ENCODE data around the gene RWDD3. TPM values are rescaled to one million over a fixed set of nuclear protein-coding genes. Genes with fewer than 3 reads are reported as not detected.

Gene RWDD3
- total and polyA plus RNA-seq, 2 of the 13 experiments (the other 11 are each of a cell fraction or from before 2014, with no cell fraction given): 18.3 to 21.2 TPM

DNA sequence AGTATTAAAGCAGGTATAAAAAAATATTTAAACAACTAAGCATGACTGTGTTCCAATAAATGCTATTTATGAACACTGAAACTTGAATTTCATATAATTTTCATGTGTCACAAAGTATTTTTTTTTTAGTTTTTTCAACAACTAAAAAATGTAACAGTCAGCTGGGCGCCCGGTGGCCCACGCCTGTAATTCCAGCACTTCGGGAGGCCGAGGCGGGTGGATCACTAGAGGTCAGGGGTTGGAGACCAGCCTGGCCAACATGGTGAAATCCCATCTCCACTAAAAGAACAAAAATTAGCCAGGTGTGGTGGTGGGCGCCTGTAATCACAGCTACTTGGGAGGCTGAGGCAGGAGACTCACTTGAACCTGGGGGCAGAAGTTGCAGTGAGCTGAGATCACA is 42.4 kb downstream of the RWDD3 start:
- DNase-seq (ENCODE audit: low spot score) (no peak), FAIRE-seq (no peak), ATAC-seq (no peak)
- Histone ChIP-seq H3K36me3 (replicated peaks in 1 of 2; ENCODE audit: control insufficient read depth in 1 of 2, insufficient read depth in 2 of 2, low read length in 2 of 2) (no peaks in the 10 kb centered on the region), H3K9me3 (ENCODE audit: low read length) (no peaks in the 10 kb centered on the region), H4K20me1 (ENCODE audit: insufficient read depth, low read length) (no peaks in the 10 kb centered on the region), H3K27me3 (ENCODE audit: control insufficient read depth in 1 of 2, insufficient read depth in 2 of 2, low read length in 2 of 2) (no peaks in the 10 kb centered on the region), H3K4me1 (ENCODE audit: insufficient read depth, low read length) (no peaks in the 10 kb centered on the region), H3K27ac (ENCODE audit: extremely low read length, insufficient read depth, low read length) (no peak overlapping the region), H3K4me3 (replicated peaks in 1 of 3; ENCODE audit: insufficient read depth in 1 of 3, low read depth in 2 of 3, low read length in 3 of 3) (no peak overlapping the region), H3K4me2 (ENCODE audit: low read depth, low read length) (no peak overlapping the region), H3K79me2 (ENCODE audit: insufficient read depth, low read length) (no peaks in the 10 kb centered on the region), H3K9ac (ENCODE audit: insufficient read depth, low read depth, low read length) (no peak overlapping the region), H2AFZ (ENCODE audit: low read length) (no peak overlapping the region)
- BruUV-seq (replicated peaks): no TSS peak
- WGBS (ENCODE audit: low lambda C conversion rate): 75% methylated on average over 7 of the region's 7 CpGs
- POLR2A ChIA-PET: no interaction called here
- CTCF ChIA-PET (ENCODE audit: low intra/inter-chr PET ratio, low total read pairs): no interaction called here
- intact Hi-C loops (cut with micrococcal nuclease; ENCODE audit: unreplicated experiment): no loop called here
- TF ChIP-seq ISL2 (CRISPR knock-in tag; IDR thresholded peaks at IDR 0.05) (no peak), ZNF160 (CRISPR knock-in tag; IDR thresholded peaks at IDR 0.05) (no peak), ZSCAN21 (CRISPR knock-in tag; IDR thresholded peaks at IDR 0.05; ENCODE audit: borderline replicate concordance) (no peak), ZNF773 (CRISPR knock-in tag; IDR thresholded peaks at IDR 0.05; ENCODE audit: borderline replicate concordance) (no peak), ZNF446 (CRISPR knock-in tag; IDR thresholded peaks at IDR 0.05) (no peak), HDAC1 (CRISPR knock-in tag; IDR thresholded peaks at IDR 0.05) (no peak), FOXJ3 (CRISPR knock-in tag; IDR thresholded peaks at IDR 0.05; ENCODE audit: borderline replicate concordance) (no peak), ZNF761 (CRISPR knock-in tag; conservative IDR thresholded peaks at IDR 0.05) (no peak), ZNF556 (CRISPR knock-in tag; IDR thresholded peaks at IDR 0.05; ENCODE audit: borderline replicate concordance) (no peak), RFX3 (CRISPR knock-in tag; IDR thresholded peaks at IDR 0.05) (no peak), ZNF33A (CRISPR knock-in tag; IDR thresholded peaks at IDR 0.05; ENCODE audit: borderline replicate concordance) (no peak), FOXO1 (CRISPR knock-in tag; IDR thresholded peaks at IDR 0.05) (no peak), ZNF296 (CRISPR knock-in tag; conservative IDR thresholded peaks at IDR 0.05) (no peak), SMARCC2 (IDR thresholded peaks at IDR 0.05) (no peak), ZNF616 (CRISPR knock-in tag; IDR thresholded peaks at IDR 0.05; ENCODE audit: low read depth) (no peak), HES4 (CRISPR knock-in tag; IDR thresholded peaks at IDR 0.05; ENCODE audit: borderline replicate concordance) (no peak), ZKSCAN5 (CRISPR knock-in tag; IDR thresholded peaks at IDR 0.05) (no peak)
- TF ChIP-seq, protein P1, sequence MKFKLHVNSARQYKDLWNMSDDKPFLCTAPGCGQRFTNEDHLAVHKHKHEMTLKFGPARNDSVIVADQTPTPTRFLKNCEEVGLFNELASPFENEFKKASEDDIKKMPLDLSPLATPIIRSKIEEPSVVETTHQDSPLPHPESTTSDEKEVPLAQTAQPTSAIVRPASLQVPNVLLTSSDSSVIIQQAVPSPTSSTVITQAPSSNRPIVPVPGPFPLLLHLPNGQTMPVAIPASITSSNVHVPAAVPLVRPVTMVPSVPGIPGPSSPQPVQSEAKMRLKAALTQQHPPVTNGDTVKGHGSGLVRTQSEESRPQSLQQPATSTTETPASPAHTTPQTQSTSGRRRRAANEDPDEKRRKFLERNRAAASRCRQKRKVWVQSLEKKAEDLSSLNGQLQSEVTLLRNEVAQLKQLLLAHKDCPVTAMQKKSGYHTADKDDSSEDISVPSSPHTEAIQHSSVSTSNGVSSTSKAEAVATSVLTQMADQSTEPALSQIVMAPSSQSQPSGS (CRISPR knock-in tag; IDR thresholded peaks at IDR 0.05): no peak
- TF ChIP-seq, protein P2, sequence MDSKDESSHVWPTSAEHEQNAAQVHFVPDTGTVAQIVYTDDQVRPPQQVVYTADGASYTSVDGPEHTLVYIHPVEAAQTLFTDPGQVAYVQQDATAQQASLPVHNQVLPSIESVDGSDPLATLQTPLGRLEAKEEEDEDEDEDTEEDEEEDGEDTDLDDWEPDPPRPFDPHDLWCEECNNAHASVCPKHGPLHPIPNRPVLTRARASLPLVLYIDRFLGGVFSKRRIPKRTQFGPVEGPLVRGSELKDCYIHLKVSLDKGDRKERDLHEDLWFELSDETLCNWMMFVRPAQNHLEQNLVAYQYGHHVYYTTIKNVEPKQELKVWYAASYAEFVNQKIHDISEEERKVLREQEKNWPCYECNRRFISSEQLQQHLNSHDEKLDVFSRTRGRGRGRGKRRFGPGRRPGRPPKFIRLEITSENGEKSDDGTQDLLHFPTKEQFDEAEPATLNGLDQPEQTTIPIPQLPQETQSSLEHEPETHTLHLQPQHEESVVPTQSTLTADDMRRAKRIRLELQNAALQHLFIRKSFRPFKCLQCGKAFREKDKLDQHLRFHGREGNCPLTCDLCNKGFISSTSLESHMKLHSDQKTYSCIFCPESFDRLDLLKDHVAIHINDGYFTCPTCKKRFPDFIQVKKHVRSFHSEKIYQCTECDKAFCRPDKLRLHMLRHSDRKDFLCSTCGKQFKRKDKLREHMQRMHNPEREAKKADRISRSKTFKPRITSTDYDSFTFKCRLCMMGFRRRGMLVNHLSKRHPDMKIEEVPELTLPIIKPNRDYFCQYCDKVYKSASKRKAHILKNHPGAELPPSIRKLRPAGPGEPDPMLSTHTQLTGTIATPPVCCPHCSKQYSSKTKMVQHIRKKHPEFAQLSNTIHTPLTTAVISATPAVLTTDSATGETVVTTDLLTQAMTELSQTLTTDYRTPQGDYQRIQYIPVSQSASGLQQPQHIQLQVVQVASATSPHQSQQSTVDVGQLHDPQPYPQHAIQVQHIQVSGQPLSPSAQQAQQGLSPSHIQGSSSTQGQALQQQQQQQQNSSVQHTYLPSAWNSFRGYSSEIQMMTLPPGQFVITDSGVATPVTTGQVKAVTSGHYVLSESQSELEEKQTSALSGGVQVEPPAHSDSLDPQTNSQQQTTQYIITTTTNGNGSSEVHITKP (CRISPR knock-in tag; IDR thresholded peaks at IDR 0.05; ENCODE audit: low read depth): no peak
- in situ Hi-C loops (cut with HindIII; ENCODE audit: extremely low pct_ligation_motif_present, low pct_unique_long_range_greater_than_20kb): no loop called here

Measured in HepG2 (cell line).